ENCODE results near the gene ACTN4. TPM values are rescaled to one million over a fixed set of nuclear protein-coding genes. Genes with fewer than 3 reads are reported as not detected.

The ACTN4 gene
- total RNA-seq, 4 donors from 2014 or later, result 342 to 463 (median 382) TPM

GRCh38 chr19:38719761-38720558 is 72.5 kb downstream of the ACTN4 start:
- TF ChIP-seq, protein P1, sequence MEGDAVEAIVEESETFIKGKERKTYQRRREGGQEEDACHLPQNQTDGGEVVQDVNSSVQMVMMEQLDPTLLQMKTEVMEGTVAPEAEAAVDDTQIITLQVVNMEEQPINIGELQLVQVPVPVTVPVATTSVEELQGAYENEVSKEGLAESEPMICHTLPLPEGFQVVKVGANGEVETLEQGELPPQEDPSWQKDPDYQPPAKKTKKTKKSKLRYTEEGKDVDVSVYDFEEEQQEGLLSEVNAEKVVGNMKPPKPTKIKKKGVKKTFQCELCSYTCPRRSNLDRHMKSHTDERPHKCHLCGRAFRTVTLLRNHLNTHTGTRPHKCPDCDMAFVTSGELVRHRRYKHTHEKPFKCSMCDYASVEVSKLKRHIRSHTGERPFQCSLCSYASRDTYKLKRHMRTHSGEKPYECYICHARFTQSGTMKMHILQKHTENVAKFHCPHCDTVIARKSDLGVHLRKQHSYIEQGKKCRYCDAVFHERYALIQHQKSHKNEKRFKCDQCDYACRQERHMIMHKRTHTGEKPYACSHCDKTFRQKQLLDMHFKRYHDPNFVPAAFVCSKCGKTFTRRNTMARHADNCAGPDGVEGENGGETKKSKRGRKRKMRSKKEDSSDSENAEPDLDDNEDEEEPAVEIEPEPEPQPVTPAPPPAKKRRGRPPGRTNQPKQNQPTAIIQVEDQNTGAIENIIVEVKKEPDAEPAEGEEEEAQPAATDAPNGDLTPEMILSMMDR (IDR thresholded peaks at IDR 0.05), result no peak
- no peak for TF ChIP-seq POLR2A (IDR thresholded peaks at IDR 0.05)
- TF ChIP-seq EP300 (IDR thresholded peaks at IDR 0.05), result no peak
- 49 to 52% methylated on average over 15 to 23 of the region's 24 CpGs for WGBS, 2 donors
- Histone ChIP-seq H3K27me3 (no peaks in the 10 kb centered on the region), H3K27ac (peak overlapping the region; percentile 17 to 92 (median 87)), H3K4me3 (no peak overlapping the region), H3K9me3 (no peaks in the 10 kb centered on the region), H3K4me1 (peaks cover 9 to 72% (median 49%) of the 10 kb centered on the region in 4 donors), H3K36me3 (peaks cover 7 to 93% (median 24%) of the 10 kb centered on the region in 3 donors)
- DNase-seq (ENCODE audit: low spot score in 2 of 2), result no peak

- 94 to 96% methylated on average over 15 of the region's 15 CpGs for WGBS, 2 donors
These were observed 73.2 kb downstream of the ACTN4 start for GRCh38 chr19:38720559-38721236.

GRCh38 chr19:38721496-38721895 is 74.0 kb downstream of the ACTN4 start:
- peaks cover 7 to 93% (median 24%) of the 10 kb centered on the region in 3 donors for H3K36me3 ChIP-seq
- H3K27ac ChIP-seq, result peak overlapping the region; percentile 75 to 92 (median 87)
- TF ChIP-seq POLR2A (IDR thresholded peaks at IDR 0.05) (no peak), EP300 (IDR thresholded peaks at IDR 0.05) (no peak)
- TF ChIP-seq, protein P1 (IDR thresholded peaks at IDR 0.05), result no peak
- no peak for DNase-seq (ENCODE audit: low spot score in 2 of 2)
- no peak overlapping the region for H3K4me3 ChIP-seq
- no peaks in the 10 kb centered on the region for H3K27me3 ChIP-seq
- peaks cover 9 to 81% (median 50%) of the 10 kb centered on the region in 4 donors for H3K4me1 ChIP-seq
- no peaks in the 10 kb centered on the region for H3K9me3 ChIP-seq
- WGBS, 2 donors, result 68 to 76% methylated on average over 9 to 20 of the region's 20 CpGs

More at GRCh38 chr19:38720559-38721236, 73.2 kb downstream of the ACTN4 start:
- H3K27ac ChIP-seq, result peak overlapping the region; percentile 75 to 92 (median 87)
- no peak for TF ChIP-seq POLR2A (IDR thresholded peaks at IDR 0.05)
- TF ChIP-seq, protein P1 (IDR thresholded peaks at IDR 0.05), result no peak
- no peak for TF ChIP-seq EP300 (IDR thresholded peaks at IDR 0.05)
- no peak for DNase-seq (ENCODE audit: low spot score in 2 of 2)
- peaks cover 9 to 73% (median 49%) of the 10 kb centered on the region in 4 donors for H3K4me1 ChIP-seq
- no peak overlapping the region for H3K4me3 ChIP-seq
- H3K9me3 ChIP-seq, result no peaks in the 10 kb centered on the region
- H3K27me3 ChIP-seq, result no peaks in the 10 kb centered on the region
- H3K36me3 ChIP-seq, result peaks cover 7 to 93% (median 24%) of the 10 kb centered on the region in 3 donors

DNA sequence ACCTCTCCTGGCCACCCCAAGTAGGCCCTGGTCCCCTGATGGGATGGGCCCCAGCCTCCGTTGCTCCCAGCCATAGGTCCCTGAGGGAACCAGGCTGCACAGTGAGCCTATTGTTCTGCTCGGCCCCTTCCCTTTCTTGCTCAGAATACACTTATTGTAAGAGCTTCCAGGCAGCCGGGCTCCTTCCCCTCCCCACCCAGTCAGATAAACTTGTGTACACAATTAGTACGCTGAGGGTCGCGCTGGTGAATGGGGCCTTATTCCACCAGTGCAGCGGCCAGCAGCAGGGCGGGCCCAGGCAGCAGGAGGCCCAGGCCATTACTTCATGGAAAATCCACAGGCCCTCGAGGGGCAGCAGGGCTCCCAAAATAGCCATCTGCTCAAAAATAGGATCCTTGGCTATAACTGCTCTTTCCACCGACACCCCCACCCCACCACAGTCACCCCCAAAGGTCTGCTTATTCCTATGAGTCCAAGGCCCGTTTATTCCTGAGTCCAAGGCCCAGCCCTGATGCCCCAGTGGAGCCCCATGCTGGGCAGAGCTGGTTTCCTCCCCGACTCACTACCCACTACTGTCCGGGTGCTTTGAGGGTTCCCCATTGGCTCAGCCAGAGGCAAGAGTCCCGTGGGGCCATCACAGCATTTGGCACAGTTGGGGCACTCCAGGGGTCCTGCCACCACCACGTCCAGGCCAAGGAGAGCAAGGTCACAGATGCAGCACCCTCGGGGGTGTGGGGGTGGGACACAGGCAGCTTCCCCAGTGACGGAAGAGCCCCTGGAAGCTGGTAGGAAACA is 74.7 kb downstream of the ACTN4 start:
- peak; percentile 43 to 56 for DNase-seq (ENCODE audit: low spot score in 2 of 2)
- Histone ChIP-seq H3K27ac (peak overlapping the region; percentile 75 to 92 (median 87)), H3K4me3 (no peak overlapping the region), H3K4me1 (peaks cover 9 to 88% (median 50%) of the 10 kb centered on the region in 4 donors), H3K9me3 (no peaks in the 10 kb centered on the region), H3K36me3 (peaks cover 9 to 93% (median 27%) of the 10 kb centered on the region in 3 donors), H3K27me3 (no peaks in the 10 kb centered on the region)
- TF ChIP-seq EP300 (IDR thresholded peaks at IDR 0.05), result peak; percentile 77 to 84
- TF ChIP-seq POLR2A (IDR thresholded peaks at IDR 0.05), result no peak
- TF ChIP-seq, protein P1 (IDR thresholded peaks at IDR 0.05), result peak in 1 of 5 experiments; percentile 7
- WGBS, 2 donors, result 24 to 32% methylated on average over 10 to 17 of the region's 17 CpGs
